HL-60 (cell line): Measurements from ENCODE around the gene C12orf75.

ENCODE experiments used
- DNase-seq, 2 experiments: peaks; one replicate each; pipeline ENCODE4 v3.0.0-alpha.2; 2010 to 2020; ENCODE audit warnings: low read depth in 1 of 2, low spot score in 1 of 2
- H3K27ac ChIP-seq: fragments of 250-450 bp; sonication (Bioruptor Pico); replicated peaks from 2 replicates; pipeline ENCODE4 v1.5.1; 2020; ENCODE audit warnings: mild to moderate bottlenecking, moderate library complexity
- H3K27me3 ChIP-seq: fragments of 250-450 bp; sonication (Bioruptor Pico); 2 replicates; pipeline ENCODE4 v1.5.1; 2021; ENCODE audit warnings: mild to moderate bottlenecking, moderate library complexity; ENCODE audit not compliant: insufficient read depth, poor library complexity, severe bottlenecking
- H3K4me3 ChIP-seq: replicated peaks from 2 replicates; pipeline ENCODE4 v1.5.1; 2011; ENCODE audit warnings: mild to moderate bottlenecking, control low read depth, low read length; ENCODE audit not compliant: insufficient read depth
- CTCF ChIP-seq: IDR thresholded peaks from one replicate; pipeline ENCODE4 v1.5.1; 2011; ENCODE audit warnings: low read length, control low read depth, inconsistent platforms; ENCODE audit not compliant: insufficient read depth
- GABPA ChIP-seq: IDR thresholded peaks from 2 replicates; pipeline ENCODE4 v1.6.1; 2012; ENCODE audit warnings: low read depth
- POLR2AphosphoS5 ChIP-seq: IDR thresholded peaks from 2 replicates; pipeline ENCODE4 v1.6.1; 2012; ENCODE audit warnings: low read depth
- REST ChIP-seq: IDR thresholded peaks from 2 replicates; pipeline ENCODE4 v1.6.1; 2012; ENCODE audit warnings: low read depth; ENCODE audit not compliant: insufficient replicate concordance
- SPI1 ChIP-seq: IDR thresholded peaks from 2 replicates; pipeline ENCODE4 v1.6.1; 2012; ENCODE audit warnings: low read depth, mild to moderate bottlenecking, borderline replicate concordance

Gene C12orf75

GRCh38 chr12:105343836-105344235 is 13.3 kb downstream of the C12orf75 start:
- Histone ChIP-seq H3K27me3 (no peaks in the 10 kb centered on the region), H3K27ac (no peak overlapping the region), H3K4me3 (no peak overlapping the region)
- no peak for TF ChIP-seq GABPA
- no peak for TF ChIP-seq SPI1
- no peak for TF ChIP-seq REST
- no peak for TF ChIP-seq CTCF
- TF ChIP-seq POLR2AphosphoS5, result no peak
- no peak for DNase-seq

GRCh38 chr12:105347499-105347898 is 17.0 kb downstream of the C12orf75 start:
- no peak for TF ChIP-seq GABPA
- TF ChIP-seq SPI1, result no peak
- no peak for TF ChIP-seq POLR2AphosphoS5
- Histone ChIP-seq H3K27ac (no peak overlapping the region), H3K27me3 (peaks cover 9% of the 10 kb centered on the region), H3K4me3 (no peak overlapping the region)
- DNase-seq, result no peak

GRCh38 chr12:105348142-105348541 is 17.7 kb downstream of the C12orf75 start:
- no peak for DNase-seq
- Histone ChIP-seq H3K27ac (no peak overlapping the region), H3K4me3 (no peak overlapping the region), H3K27me3 (peaks cover 9% of the 10 kb centered on the region)
- TF ChIP-seq POLR2AphosphoS5 (no peak), GABPA (no peak), SPI1 (no peak), CTCF (no peak), REST (no peak)

GRCh38 chr12:105348561-105348960 is 18.1 kb downstream of the C12orf75 start:
- no peak for DNase-seq
- no peak for TF ChIP-seq SPI1
- no peak for TF ChIP-seq POLR2AphosphoS5
- TF ChIP-seq REST, result no peak
- no peak for TF ChIP-seq CTCF
- TF ChIP-seq GABPA, result no peak
- Histone ChIP-seq H3K27me3 (peaks cover 9% of the 10 kb centered on the region), H3K4me3 (no peak overlapping the region), H3K27ac (no peak overlapping the region)
